ENCODE data around the gene YPEL1. TPM values are rescaled to one million over a fixed set of nuclear protein-coding genes. Genes with fewer than 3 reads are reported as not detected.

The YPEL1 gene
- polyA plus RNA-seq, 3 donors, result 1.0 to 2.3 (median 2.0) TPM

DNA sequence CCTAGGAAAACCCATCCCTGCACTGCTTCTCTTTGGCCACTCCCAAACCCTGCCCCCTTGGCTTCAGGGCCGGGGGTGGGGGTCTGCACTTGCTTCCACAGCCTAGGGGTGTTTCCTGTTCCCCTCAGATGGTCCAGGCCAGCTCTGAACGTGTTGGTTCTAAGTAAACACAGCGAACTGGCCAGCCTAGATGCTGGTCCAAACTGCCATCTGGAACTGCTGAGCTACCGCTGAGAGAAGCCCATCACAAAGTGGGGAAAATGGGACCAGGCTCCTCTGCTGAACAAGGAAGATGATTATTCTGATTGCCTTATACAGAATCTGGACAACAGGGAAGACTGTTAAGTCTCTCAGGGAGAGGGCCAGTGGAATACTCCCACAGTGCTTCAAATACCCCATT is 23.5 kb upstream of the YPEL1 start:
- intact Hi-C loops (cut with micrococcal nuclease), result no loop called here
- no peaks in the 10 kb centered on the region for H3K79me2 ChIP-seq (ENCODE audit: insufficient read depth, low read length)
- H3K4me1 Mint-ChIP-seq, result peaks cover 13% of the 10 kb centered on the region
- no peak overlapping the region for H3K27ac ChIP-seq (ENCODE audit: low read depth in 1 of 2, low read length in 2 of 2)
- H3K27ac Mint-ChIP-seq, result peak overlapping the region in 2 of 7 donors; percentile 5 to 34
- H3K4me2 ChIP-seq (replicated peaks; ENCODE audit: extremely low read depth, low read length, poor library complexity, severe bottlenecking), result no peak overlapping the region
- DNase-seq, result no peak
- H4K20me1 ChIP-seq (ENCODE audit: insufficient read depth, low read length), result peaks cover 49% of the 10 kb centered on the region
- H3K27me3 Mint-ChIP-seq (ENCODE audit: low read depth in 3 of 3), result peaks cover 0 to 2% (median 1%) of the 10 kb centered on the region in 3 donors
- no peaks in the 10 kb centered on the region for H3K9me3 ChIP-seq (replicated peaks in 1 of 2; ENCODE audit: control insufficient read depth in 1 of 2, insufficient read depth in 1 of 2, low read length in 2 of 2)
- TF ChIP-seq, protein P1, sequence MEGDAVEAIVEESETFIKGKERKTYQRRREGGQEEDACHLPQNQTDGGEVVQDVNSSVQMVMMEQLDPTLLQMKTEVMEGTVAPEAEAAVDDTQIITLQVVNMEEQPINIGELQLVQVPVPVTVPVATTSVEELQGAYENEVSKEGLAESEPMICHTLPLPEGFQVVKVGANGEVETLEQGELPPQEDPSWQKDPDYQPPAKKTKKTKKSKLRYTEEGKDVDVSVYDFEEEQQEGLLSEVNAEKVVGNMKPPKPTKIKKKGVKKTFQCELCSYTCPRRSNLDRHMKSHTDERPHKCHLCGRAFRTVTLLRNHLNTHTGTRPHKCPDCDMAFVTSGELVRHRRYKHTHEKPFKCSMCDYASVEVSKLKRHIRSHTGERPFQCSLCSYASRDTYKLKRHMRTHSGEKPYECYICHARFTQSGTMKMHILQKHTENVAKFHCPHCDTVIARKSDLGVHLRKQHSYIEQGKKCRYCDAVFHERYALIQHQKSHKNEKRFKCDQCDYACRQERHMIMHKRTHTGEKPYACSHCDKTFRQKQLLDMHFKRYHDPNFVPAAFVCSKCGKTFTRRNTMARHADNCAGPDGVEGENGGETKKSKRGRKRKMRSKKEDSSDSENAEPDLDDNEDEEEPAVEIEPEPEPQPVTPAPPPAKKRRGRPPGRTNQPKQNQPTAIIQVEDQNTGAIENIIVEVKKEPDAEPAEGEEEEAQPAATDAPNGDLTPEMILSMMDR (IDR thresholded peaks at IDR 0.05), result no peak
- no peak overlapping the region for H3K4me3 Mint-ChIP-seq
- no peak overlapping the region for H2AFZ ChIP-seq (ENCODE audit: insufficient read depth, low read depth, low read length, poor library complexity, severe bottlenecking)
- H3K9ac ChIP-seq (ENCODE audit: insufficient read depth, low read length, poor library complexity, severe bottlenecking), result no peak overlapping the region
- H3K4me3 ChIP-seq (replicated peaks in 1 of 3; ENCODE audit: low read depth in 2 of 3, low read length in 3 of 3), result no peak overlapping the region
- H3K27me3 ChIP-seq (ENCODE audit: control insufficient read depth in 2 of 2, insufficient read depth in 2 of 2, low read length in 2 of 2), result no peaks in the 10 kb centered on the region
- 90% methylated on average over 3 of the region's 4 CpGs for WGBS (ENCODE audit: insufficient coverage)
- H3K36me3 ChIP-seq (replicated peaks in 1 of 2; ENCODE audit: control insufficient read depth in 1 of 2, insufficient read depth in 2 of 2, low read length in 2 of 2), result peaks cover 68 to 77% of the 10 kb centered on the region in 2 donors
- no peaks in the 10 kb centered on the region for H3K4me1 ChIP-seq (ENCODE audit: control insufficient read depth in 1 of 2, insufficient read depth in 2 of 2, low read length in 2 of 2)
- no peaks in the 10 kb centered on the region for H3K9me3 Mint-ChIP-seq
- peaks cover 61 to 77% of the 10 kb centered on the region in 2 donors for H3K36me3 Mint-ChIP-seq

- H3K36me3 ChIP-seq (replicated peaks in 1 of 2; ENCODE audit: control insufficient read depth in 1 of 2, insufficient read depth in 2 of 2, low read length in 2 of 2), result peaks cover 60 to 73% of the 10 kb centered on the region in 2 donors
- H3K4me2 ChIP-seq (replicated peaks; ENCODE audit: extremely low read depth, low read length, poor library complexity, severe bottlenecking), result no peak overlapping the region
- WGBS (ENCODE audit: insufficient coverage), result 99% methylated on average over 21 of the region's 21 CpGs
- no peak overlapping the region for H3K9ac ChIP-seq (ENCODE audit: insufficient read depth, low read length, poor library complexity, severe bottlenecking)
- Mint-ChIP-seq H3K4me3 (peak overlapping the region in 1 of 2 donors; percentile 25), H3K4me1 (peaks cover 13% of the 10 kb centered on the region), H3K27ac (peak overlapping the region in 4 of 7 donors; percentile 21 to 38 (median 32)), H3K27me3 (ENCODE audit: low read depth in 3 of 3) (peaks cover 0 to 2% (median 1%) of the 10 kb centered on the region in 3 donors), H3K36me3 (peaks cover 55 to 73% of the 10 kb centered on the region in 2 donors), H3K9me3 (no peaks in the 10 kb centered on the region)
- H3K4me1 ChIP-seq (ENCODE audit: control insufficient read depth in 1 of 2, insufficient read depth in 2 of 2, low read length in 2 of 2), result no peaks in the 10 kb centered on the region
- DNase-seq, result no peak
- no peaks in the 10 kb centered on the region for H3K79me2 ChIP-seq (ENCODE audit: insufficient read depth, low read length)
- no peak overlapping the region for H2AFZ ChIP-seq (ENCODE audit: insufficient read depth, low read depth, low read length, poor library complexity, severe bottlenecking)
- H3K4me3 ChIP-seq (replicated peaks in 1 of 3; ENCODE audit: low read depth in 2 of 3, low read length in 3 of 3), result no peak overlapping the region
- no peaks in the 10 kb centered on the region for H3K27me3 ChIP-seq (ENCODE audit: control insufficient read depth in 2 of 2, insufficient read depth in 2 of 2, low read length in 2 of 2)
- TF ChIP-seq, protein P1 (IDR thresholded peaks at IDR 0.05), result no peak
- peaks cover 42% of the 10 kb centered on the region for H4K20me1 ChIP-seq (ENCODE audit: insufficient read depth, low read length)
- no peaks in the 10 kb centered on the region for H3K9me3 ChIP-seq (replicated peaks in 1 of 2; ENCODE audit: control insufficient read depth in 1 of 2, insufficient read depth in 1 of 2, low read length in 2 of 2)
- intact Hi-C loops (cut with micrococcal nuclease), result no loop called here
- H3K27ac ChIP-seq (ENCODE audit: low read depth in 1 of 2, low read length in 2 of 2), result no peak overlapping the region
Measured at GRCh38 chr22:21758091-21758864, 22.7 kb upstream of the YPEL1 start.

All from CD14-positive monocyte (primary cell).